Astrocyte (in vitro differentiated cells and primary cell): ENCODE results near the gene SH3BP2. TPM values are rescaled to one million over a fixed set of nuclear protein-coding genes. Genes with fewer than 3 reads are reported as not detected.

Experiments used
- DNase-seq: peaks from one replicate; pipeline ENCODE4 v3.0.0-alpha.2; 2010; ENCODE audit warnings: low read depth
- FAIRE-seq: peaks from 2 replicates; lab custom pipeline; 2011; peaks lifted over from hg19 to GRCh38; lab: Jason Lieb, UNC
- H2AFZ ChIP-seq: 2 replicates; pipeline ENCODE4 v1.6.0; 2012; ENCODE audit warnings: low read depth, low read length, inconsistent platforms
- H3K27ac ChIP-seq: 2 replicates; pipeline ENCODE4 v1.5.1; 2011; ENCODE audit warnings: low read depth, low read length, inconsistent platforms
- H3K27me3 ChIP-seq: 2 replicates; pipeline ENCODE4 v1.6.0; 2011; ENCODE audit warnings: low read length, inconsistent platforms; ENCODE audit not compliant: insufficient read depth
- H3K36me3 ChIP-seq: 2 replicates; pipeline ENCODE4 v1.5.1; 2011; ENCODE audit warnings: low read length, inconsistent platforms; ENCODE audit not compliant: insufficient read depth
- H3K4me1 ChIP-seq: 2 replicates; pipeline ENCODE4 v1.5.1; 2011; ENCODE audit warnings: low read length, inconsistent platforms; ENCODE audit not compliant: insufficient read depth
- H3K4me2 ChIP-seq: 2 replicates; pipeline ENCODE4 v1.6.0; 2012; ENCODE audit warnings: low read length, inconsistent platforms
- H3K4me3 ChIP-seq: 2 replicates; pipeline ENCODE4 v1.5.1; 2011; ENCODE audit warnings: low read depth, mild to moderate bottlenecking, low read length, inconsistent platforms; ENCODE audit not compliant: insufficient read depth
- H3K79me2 ChIP-seq: 2 replicates; pipeline ENCODE4 v1.6.0; 2012; ENCODE audit warnings: mild to moderate bottlenecking, low read length, inconsistent platforms; ENCODE audit not compliant: insufficient read depth
- H3K9ac ChIP-seq: 2 replicates; pipeline ENCODE4 v1.6.0; 2012; ENCODE audit warnings: mild to moderate bottlenecking, low read length, inconsistent platforms
- H3K9me3 ChIP-seq: 2 replicates; pipeline ENCODE4 v1.5.1; 2012; ENCODE audit warnings: low read depth, mild to moderate bottlenecking, low read length, inconsistent platforms; ENCODE audit not compliant: insufficient read depth
- H4K20me1 ChIP-seq: 2 replicates; pipeline ENCODE4 v1.6.0; 2012; ENCODE audit warnings: low read length, inconsistent platforms; ENCODE audit not compliant: insufficient read depth
- H3K27ac Mint-ChIP-seq: one replicate; pipeline ENCODE4 v1.8.0; 2021; ENCODE audit warnings: mild to moderate bottlenecking, mixed read lengths; ENCODE audit not compliant: unreplicated experiment
- H3K27me3 Mint-ChIP-seq: one replicate; pipeline ENCODE4 v1.8.0; 2021; ENCODE audit warnings: low read depth, mixed read lengths; ENCODE audit not compliant: unreplicated experiment
- H3K36me3 Mint-ChIP-seq: one replicate; pipeline ENCODE4 v1.8.0; 2021; ENCODE audit warnings: low read depth, mixed read lengths; ENCODE audit not compliant: unreplicated experiment
- H3K4me1 Mint-ChIP-seq: one replicate; pipeline ENCODE4 v1.8.0; 2021; ENCODE audit warnings: low read depth, mixed read lengths; ENCODE audit not compliant: unreplicated experiment
- H3K4me3 Mint-ChIP-seq: one replicate; pipeline ENCODE4 v1.8.0; 2021; ENCODE audit warnings: mild to moderate bottlenecking, moderate library complexity, mixed read lengths; ENCODE audit not compliant: unreplicated experiment
- H3K9me3 Mint-ChIP-seq: one replicate; pipeline ENCODE4 v1.8.0; 2021; ENCODE audit warnings: mild to moderate bottlenecking, mixed read lengths; ENCODE audit not compliant: unreplicated experiment
- CTCF ChIP-seq: IDR thresholded peaks from 2 replicates; pipeline ENCODE4 v1.5.1; 2011; ENCODE audit warnings: low read depth, mild to moderate bottlenecking, inconsistent platforms, low read length, moderate library complexity; ENCODE audit not compliant: insufficient read depth
- EZH2 ChIP-seq: IDR thresholded peaks from 2 replicates; pipeline ENCODE4 v1.6.1; 2012; ENCODE audit warnings: mild to moderate bottlenecking, low read length, inconsistent platforms; ENCODE audit not compliant: insufficient read depth
- total RNA-seq: library from RNA; stranded (reverse); gene quantifications from 2 replicates; pipeline ENCODE4 v1.2.1, GENCODE V29; 2021

SH3BP2 gene
- total RNA-seq, 1 donor from 2014 or later = 33.7 TPM

GRCh38 chr4:2837110-2837903 is 44.4 kb downstream of the SH3BP2 start:
- Mint-ChIP-seq H3K36me3 (peaks cover 6% of the 10 kb centered on the region), H3K4me1 (no peaks in the 10 kb centered on the region), H3K27me3 (no peaks in the 10 kb centered on the region), H3K27ac (no peak overlapping the region), H3K4me3 (no peak overlapping the region), H3K9me3 (no peaks in the 10 kb centered on the region)
- peak overlapping the region; percentile 47 for H3K4me2 ChIP-seq
- no peak for FAIRE-seq
- no peak overlapping the region for H3K9ac ChIP-seq
- no peak overlapping the region for H3K4me3 ChIP-seq
- no peaks in the 10 kb centered on the region for H4K20me1 ChIP-seq
- H3K4me1 ChIP-seq = peaks cover 8% of the 10 kb centered on the region
- H3K9me3 ChIP-seq = no peaks in the 10 kb centered on the region
- H3K79me2 ChIP-seq = no peaks in the 10 kb centered on the region
- H3K27ac ChIP-seq = peak overlapping the region; percentile 11
- DNase-seq = no peak
- TF ChIP-seq CTCF = no peak
- no peak for TF ChIP-seq EZH2
- H2AFZ ChIP-seq = peak overlapping the region; percentile 46
- no peaks in the 10 kb centered on the region for H3K27me3 ChIP-seq
- H3K36me3 ChIP-seq = peaks cover 6% of the 10 kb centered on the region

- H3K27ac Mint-ChIP-seq = no peak overlapping the region
- H3K4me3 Mint-ChIP-seq = no peak overlapping the region
- Histone ChIP-seq H4K20me1 (no peaks in the 10 kb centered on the region), H3K9me3 (no peaks in the 10 kb centered on the region), H2AFZ (peak overlapping the region; percentile 46), H3K27me3 (no peaks in the 10 kb centered on the region), H3K9ac (no peak overlapping the region), H3K36me3 (peaks cover 6% of the 10 kb centered on the region), H3K79me2 (peaks cover 5% of the 10 kb centered on the region), H3K27ac (peak overlapping the region; percentile 11), H3K4me3 (no peak overlapping the region), H3K4me2 (peak overlapping the region; percentile 47), H3K4me1 (peaks cover 15% of the 10 kb centered on the region)
- FAIRE-seq = peak; percentile 45
- peaks cover 3% of the 10 kb centered on the region for H3K4me1 Mint-ChIP-seq
- no peak for DNase-seq
- TF ChIP-seq CTCF (no peak), EZH2 (no peak)
- H3K9me3 Mint-ChIP-seq = no peaks in the 10 kb centered on the region
- peaks cover 4% of the 10 kb centered on the region for H3K36me3 Mint-ChIP-seq
- no peaks in the 10 kb centered on the region for H3K27me3 Mint-ChIP-seq
Observed at GRCh38 chr4:2837904-2838496, 45.1 kb downstream of the SH3BP2 start.

GRCh38 chr4:2839060-2839459 is 46.2 kb downstream of the SH3BP2 start:
- Histone ChIP-seq H3K79me2 (peaks cover 12% of the 10 kb centered on the region), H2AFZ (no peak overlapping the region), H3K27me3 (no peaks in the 10 kb centered on the region), H3K4me3 (no peak overlapping the region), H4K20me1 (no peaks in the 10 kb centered on the region), H3K4me2 (no peak overlapping the region), H3K9ac (no peak overlapping the region), H3K9me3 (no peaks in the 10 kb centered on the region), H3K27ac (no peak overlapping the region), H3K4me1 (peaks cover 17% of the 10 kb centered on the region), H3K36me3 (peaks cover 4% of the 10 kb centered on the region)
- H3K27me3 Mint-ChIP-seq = no peaks in the 10 kb centered on the region
- no peaks in the 10 kb centered on the region for H3K9me3 Mint-ChIP-seq
- TF ChIP-seq CTCF (no peak), EZH2 (no peak)
- DNase-seq (no peak), FAIRE-seq (no peak)
- no peak overlapping the region for H3K27ac Mint-ChIP-seq
- H3K4me3 Mint-ChIP-seq = no peak overlapping the region
- H3K36me3 Mint-ChIP-seq = peaks cover 4% of the 10 kb centered on the region
- H3K4me1 Mint-ChIP-seq = peaks cover 3% of the 10 kb centered on the region
